Erythroblast (primary cell): ENCODE results near the gene KCNS1.

Experiments used
- GATA1 ChIP-seq: IDR thresholded peaks from 2 replicates; pipeline ENCODE4 v1.6.1; 2011; ENCODE audit warnings: low read depth, mild to moderate bottlenecking, control low read depth, low read length, moderate library complexity
- POLR2A ChIP-seq: IDR thresholded peaks from 2 replicates; pipeline ENCODE4 v1.6.1; 2011; ENCODE audit warnings: mild to moderate bottlenecking, low read length

DNA sequence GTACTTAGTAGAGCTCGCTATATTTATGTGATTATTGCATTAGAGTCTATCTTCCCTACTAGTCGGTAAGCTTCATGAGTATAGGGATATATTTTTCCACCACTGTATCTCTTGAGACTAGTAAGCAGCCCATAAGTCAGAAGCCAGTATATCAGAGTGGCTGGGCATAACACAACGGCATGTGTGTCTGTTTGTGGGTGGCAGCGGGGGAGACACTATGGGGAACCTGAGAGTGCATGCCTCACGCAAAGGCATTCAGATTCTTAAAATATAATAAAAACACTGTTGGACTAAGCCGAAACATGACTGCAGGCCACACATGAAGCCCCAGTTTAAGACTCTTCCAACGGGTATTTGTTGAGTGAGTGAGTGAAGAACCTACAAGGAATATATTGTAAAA is 8.0 kb downstream of the KCNS1 start:
- no peak for TF ChIP-seq POLR2A
- no peak for TF ChIP-seq GATA1
